Measurements from ENCODE around the gene FHL2. TPM values are rescaled to one million over a fixed set of nuclear protein-coding genes. Genes with fewer than 3 reads are reported as not detected.

Gene FHL2
- total RNA-seq, 2 donors from 2014 or later, result 11.1 to 11.4 TPM

- no peaks in the 10 kb centered on the region for H3K27me3 Mint-ChIP-seq (ENCODE audit: insufficient read depth)
These were observed 69.0 kb downstream of the FHL2 start, which contains the start of gene TGFBRAP1 for GRCh38 chr2:105329561-105330495. Gene TGFBRAP1, minus strand, starts transcription at chr2:105329735. Its CDS starts 21,434 bp downstream, at chr2:105308301.

GRCh38 chr2:105329197-105329554 lies 69.7 kb downstream of the FHL2 start:
- Histone ChIP-seq H3K27me3 (ENCODE audit: control insufficient read depth, insufficient read depth, low read length, poor library complexity, severe bottlenecking) (no peaks in the 10 kb centered on the region), H3K9ac (ENCODE audit: extremely low read depth, low read length, poor library complexity, severe bottlenecking) (peak overlapping the region; percentile 48), H3K4me3 (ENCODE audit: low read length) (peak overlapping the region; percentile 90), H3K9me3 (ENCODE audit: control insufficient read depth, low read length) (no peaks in the 10 kb centered on the region), H3K36me3 (ENCODE audit: control insufficient read depth, insufficient read depth, low read length) (no peaks in the 10 kb centered on the region), H3K27ac (ENCODE audit: low read depth, low read length) (no peak overlapping the region), H3K4me1 (ENCODE audit: control insufficient read depth, insufficient read depth, low read length) (peaks cover 5% of the 10 kb centered on the region)
- Mint-ChIP-seq H3K4me1 (peaks cover 22% of the 10 kb centered on the region), H3K27me3 (ENCODE audit: insufficient read depth) (no peaks in the 10 kb centered on the region), H3K9me3 (no peaks in the 10 kb centered on the region), H3K36me3 (ENCODE audit: low read depth) (no peaks in the 10 kb centered on the region), H3K27ac (peak overlapping the region; percentile 78), H3K4me3 (peak overlapping the region; percentile 77)
- peak; percentile 59 for DNase-seq
- 1 to 20% methylated on average over 1 to 14 of the region's 17 CpGs for WGBS, 2 experiments (ENCODE audit: insufficient coverage in 1 of 2, insufficient read length in 1 of 2)
- TF ChIP-seq CTCF (conservative IDR thresholded peaks at IDR 0.05), result no peak

More at GRCh38 chr2:105329561-105330495, 69.0 kb downstream of the FHL2 start, which contains the start of gene TGFBRAP1:
- H3K9me3 ChIP-seq (ENCODE audit: control insufficient read depth, low read length), result no peaks in the 10 kb centered on the region
- H3K9ac ChIP-seq (ENCODE audit: extremely low read depth, low read length, poor library complexity, severe bottlenecking), result peak within 1 kb of the TSS; percentile 70
- no peaks in the 10 kb centered on the region for H3K9me3 Mint-ChIP-seq
- no peaks in the 10 kb centered on the region for H3K36me3 Mint-ChIP-seq (ENCODE audit: low read depth)
- H3K4me1 ChIP-seq (ENCODE audit: control insufficient read depth, insufficient read depth, low read length), result peaks cover 10% of the 10 kb centered on the region
- TF ChIP-seq CTCF (conservative IDR thresholded peaks at IDR 0.05), result no peak
- H3K4me1 Mint-ChIP-seq, result peaks cover 24% of the 10 kb centered on the region
- no peaks in the 10 kb centered on the region for H3K36me3 ChIP-seq (ENCODE audit: control insufficient read depth, insufficient read depth, low read length)
- DNase-seq, result peak; percentile 79
- H3K27ac ChIP-seq (ENCODE audit: low read depth, low read length), result peak within 1 kb of the TSS; percentile 40
- 5 to 11% methylated on average over 30 to 99 of the region's 101 CpGs for WGBS, 2 experiments (ENCODE audit: insufficient coverage in 1 of 2, insufficient read length in 1 of 2)
- H3K4me3 Mint-ChIP-seq, result peak within 1 kb of the TSS; percentile 77
- peak within 1 kb of the TSS; percentile 90 for H3K4me3 ChIP-seq (ENCODE audit: low read length)
- H3K27ac Mint-ChIP-seq, result peak within 1 kb of the TSS; percentile 94
- H3K27me3 ChIP-seq (ENCODE audit: control insufficient read depth, insufficient read depth, low read length, poor library complexity, severe bottlenecking), result no peaks in the 10 kb centered on the region

- WGBS, 2 experiments (ENCODE audit: insufficient coverage in 1 of 2, insufficient read length in 1 of 2), result 82 to 86% methylated on average over 14 to 16 of the region's 16 CpGs
- H3K27me3 Mint-ChIP-seq (ENCODE audit: insufficient read depth), result no peaks in the 10 kb centered on the region
- no peaks in the 10 kb centered on the region for H3K9me3 Mint-ChIP-seq
- H3K27ac ChIP-seq (ENCODE audit: low read depth, low read length), result no peak overlapping the region
- H3K4me3 ChIP-seq (ENCODE audit: low read length), result peak overlapping the region; percentile 90
- TF ChIP-seq CTCF (conservative IDR thresholded peaks at IDR 0.05), result no peak
- H3K27ac Mint-ChIP-seq, result peak overlapping the region; percentile 78
- DNase-seq, result peak; percentile 54
- H3K36me3 Mint-ChIP-seq (ENCODE audit: low read depth), result no peaks in the 10 kb centered on the region
- peak overlapping the region; percentile 77 for H3K4me3 Mint-ChIP-seq
- H3K9ac ChIP-seq (ENCODE audit: extremely low read depth, low read length, poor library complexity, severe bottlenecking), result peak overlapping the region; percentile 48
- peaks cover 25% of the 10 kb centered on the region for H3K4me1 Mint-ChIP-seq
- H3K36me3 ChIP-seq (ENCODE audit: control insufficient read depth, insufficient read depth, low read length), result no peaks in the 10 kb centered on the region
- peaks cover 5% of the 10 kb centered on the region for H3K4me1 ChIP-seq (ENCODE audit: control insufficient read depth, insufficient read depth, low read length)
- H3K9me3 ChIP-seq (ENCODE audit: control insufficient read depth, low read length), result no peaks in the 10 kb centered on the region
- H3K27me3 ChIP-seq (ENCODE audit: control insufficient read depth, insufficient read depth, low read length, poor library complexity, severe bottlenecking), result no peaks in the 10 kb centered on the region
These were observed 70.3 kb downstream of the FHL2 start for GRCh38 chr2:105328281-105329196.
